HG03097 (cell line): Measurements from ENCODE around the gene DENND10.

Experiments used
- ATAC-seq: cut with Tn5 transposase; IDR thresholded peaks from one replicate; pipeline ENCODE4 v1.9.1; 2021; ENCODE audit not compliant: unreplicated experiment, low FRiP score

The DENND10 gene

GRCh38 chr10:119103903-119104653, at the start of gene DENND10:
DENND10 (plus strand) TSS chr10:119104113; CDS start chr10:119104143, 30 bp downstream.
- peak; percentile 80 for ATAC-seq

GRCh38 chr10:119055472-119055871, 48.4 kb upstream of the DENND10 start:
- no peak for ATAC-seq

GRCh38 chr10:119058010-119058409, 45.9 kb upstream of the DENND10 start:
- ATAC-seq = no peak

GRCh38 chr10:119059557-119059956, 44.4 kb upstream of the DENND10 start:
- ATAC-seq = no peak

- ATAC-seq = no peak
Observed at GRCh38 chr10:119060107-119060506, 43.8 kb upstream of the DENND10 start.

GRCh38 chr10:119061352-119061751, 42.6 kb upstream of the DENND10 start:
- no peak for ATAC-seq

GRCh38 chr10:119061926-119062325, 42.0 kb upstream of the DENND10 start:
- no peak for ATAC-seq

- ATAC-seq = no peak
Observed at GRCh38 chr10:119070395-119071165, 33.3 kb upstream of the DENND10 start.

- ATAC-seq = no peak
Observed at GRCh38 chr10:119073584-119073983, 30.3 kb upstream of the DENND10 start.

- no peak for ATAC-seq
Observed at GRCh38 chr10:119078422-119079179, 25.3 kb upstream of the DENND10 start.

- peak; percentile 43 for ATAC-seq
Observed at GRCh38 chr10:119079599-119080520, 24.1 kb upstream of the DENND10 start.

GRCh38 chr10:119080521-119081259, 23.2 kb upstream of the DENND10 start, which contains the start of gene EIF3A:
EIF3A (minus strand) TSS chr10:119080817; CDS start chr10:119080676, 141 bp downstream.
- ATAC-seq = peak; percentile 78

- ATAC-seq = no peak
Observed at GRCh38 chr10:119084896-119085295, 19.0 kb upstream of the DENND10 start.

- no peak for ATAC-seq
Observed at GRCh38 chr10:119087271-119087882, 16.5 kb upstream of the DENND10 start.

GRCh38 chr10:119090026-119090795, 13.7 kb upstream of the DENND10 start:
- no peak for ATAC-seq

GRCh38 chr10:119090968-119091367, 12.9 kb upstream of the DENND10 start:
- no peak for ATAC-seq

- ATAC-seq = no peak
Observed at GRCh38 chr10:119095640-119096039, 8.3 kb upstream of the DENND10 start.
